ENCODE results near the gene CYP2U1.
"Not testable (repeated sequence)": the region's sequence is repeated elsewhere in the genome, so short reads cannot be mapped to it uniquely, and the experiment has no call there.

- TF ChIP-seq CTCF (IDR thresholded peaks at IDR 0.05; ENCODE audit: low read length); EZH2 (IDR thresholded peaks at IDR 0.05; ENCODE audit: borderline replicate concordance, low read length): not testable (repeated sequence)
These were observed 36.2 kb downstream of the CYP2U1 start for GRCh38 chr4:107967519-107967918.
